Stimulated activated CD8-positive, alpha-beta memory T cell treated with anti-CD3 and anti-CD28 coated beads, Interleukin-2, amount 100 ng/mL, for 48 hours (primary cell): ENCODE data around the gene GFOD1.
"Not testable (repeated sequence)": the region's sequence is repeated elsewhere in the genome, so short reads cannot be mapped to it uniquely, and the experiment has no call there.

Source experiments
- DNase-seq, 2 donors: peaks; one replicate each; pipeline ENCODE4 v3.0.0-alpha.2; 2020; ENCODE audit warnings: low read depth in 2 of 2

Gene GFOD1

GRCh38 chr6:13511913-13512717, 24.7 kb upstream of the GFOD1 start:
- no peak for DNase-seq

GRCh38 chr6:13511141-13511571, 23.8 kb upstream of the GFOD1 start:
- not testable (repeated sequence) for DNase-seq

- not testable (repeated sequence) for DNase-seq
Observed at GRCh38 chr6:13510433-13510832, 23.0 kb upstream of the GFOD1 start.

GRCh38 chr6:13508711-13509705, 21.6 kb upstream of the GFOD1 start:
- no peak for DNase-seq

GRCh38 chr6:13507306-13507860, 20.0 kb upstream of the GFOD1 start:
- DNase-seq: no peak

- DNase-seq: no peak
Observed at GRCh38 chr6:13505345-13505734, 17.9 kb upstream of the GFOD1 start.

- no peak for DNase-seq
Observed at GRCh38 chr6:13504611-13505344, 17.4 kb upstream of the GFOD1 start.

GRCh38 chr6:13500915-13501314, 13.5 kb upstream of the GFOD1 start:
- no peak for DNase-seq

- no peak for DNase-seq
Observed at GRCh38 chr6:13500264-13500663, 12.9 kb upstream of the GFOD1 start.

GRCh38 chr6:13496513-13497190, 9.3 kb upstream of the GFOD1 start:
- no peak for DNase-seq

- no peak for DNase-seq
Observed at GRCh38 chr6:13495818-13496217, 8.4 kb upstream of the GFOD1 start.

GRCh38 chr6:13495112-13495776, 7.8 kb upstream of the GFOD1 start:
- no peak for DNase-seq

GRCh38 chr6:13494137-13494536, 6.7 kb upstream of the GFOD1 start:
- no peak for DNase-seq

GRCh38 chr6:13493147-13493546, 5.7 kb upstream of the GFOD1 start:
- no peak for DNase-seq

- no peak for DNase-seq
Observed at GRCh38 chr6:13492357-13492756, 5.0 kb upstream of the GFOD1 start.

GRCh38 chr6:13491538-13491937, 4.1 kb upstream of the GFOD1 start:
- no peak for DNase-seq

- DNase-seq: no peak
Observed at GRCh38 chr6:13490402-13490801, 3.0 kb upstream of the GFOD1 start.

- no peak for DNase-seq
Observed at GRCh38 chr6:13488896-13489237, 1.5 kb upstream of the GFOD1 start.

GRCh38 chr6:13488015-13488895, 855 bp upstream of the GFOD1 start:
- DNase-seq: no peak
